Neuronal stem cell (in vitro differentiated cells): ENCODE measurements around the gene TSPYL1. TPM values are rescaled to one million over a fixed set of nuclear protein-coding genes. Genes with fewer than 3 reads are reported as not detected.

Experiments
- DNase-seq: peaks from one replicate; pipeline ENCODE4 v3.0.0-alpha.2; 2013; ENCODE audit warnings: low spot score
- H2AFZ ChIP-seq: one replicate; pipeline ENCODE4 v1.6.1; 2013; ENCODE audit warnings: mild to moderate bottlenecking, low read length, inconsistent platforms
- H2AK5ac ChIP-seq: 2 replicates; pipeline ENCODE4 v1.6.1; 2013; ENCODE audit warnings: low read depth, mild to moderate bottlenecking, inconsistent platforms, low read length, moderate library complexity, mixed read lengths
- H2BK120ac ChIP-seq: 2 replicates; pipeline ENCODE4 v1.6.1; 2013; ENCODE audit warnings: low read depth, mild to moderate bottlenecking, inconsistent platforms, low read length, moderate library complexity, mixed read lengths
- H2BK12ac ChIP-seq: one replicate; pipeline ENCODE4 v1.6.1; 2013; ENCODE audit warnings: low read length, inconsistent platforms
- H2BK15ac ChIP-seq: 2 replicates; pipeline ENCODE4 v1.6.1; 2013; ENCODE audit warnings: mild to moderate bottlenecking, low read length, inconsistent platforms, mixed read lengths
- H2BK5ac ChIP-seq: one replicate; pipeline ENCODE4 v1.6.1; 2013; ENCODE audit warnings: inconsistent platforms, mild to moderate bottlenecking, low read length, moderate library complexity
- H3K14ac ChIP-seq: one replicate; pipeline ENCODE4 v1.6.1; 2013; ENCODE audit warnings: low read length, inconsistent platforms
- H3K18ac ChIP-seq: 2 replicates; pipeline ENCODE4 v1.6.1; 2013; ENCODE audit warnings: low read length, inconsistent platforms
- H3K23ac ChIP-seq: 2 replicates; pipeline ENCODE4 v1.6.1; 2013; ENCODE audit warnings: low read depth, mild to moderate bottlenecking, mixed read lengths, low read length, inconsistent platforms; ENCODE audit not compliant: poor library complexity
- H3K27ac ChIP-seq: replicated peaks from 3 replicates; pipeline ENCODE4 v1.5.1; 2013; ENCODE audit warnings: low read length, inconsistent platforms
- H3K27me3 ChIP-seq, 3 experiments: 2 replicates each; pipeline ENCODE4 v1.6.1; 2013; ENCODE audit warnings: low read length in 3 of 3, mild to moderate bottlenecking in 2 of 3, inconsistent platforms in 1 of 3, low read depth in 1 of 3, mixed read lengths in 1 of 3, moderate library complexity in 1 of 3; ENCODE audit not compliant: control insufficient read depth in 3 of 3, insufficient read depth in 3 of 3
- H3K36me3 ChIP-seq, 2 donors: replicated peaks in 1 of 2; 2 replicates each; pipeline ENCODE4 v1.6.1; 2013; ENCODE audit warnings: low read length in 2 of 2; ENCODE audit not compliant: control insufficient read depth in 2 of 2, insufficient read depth in 2 of 2
- H3K4ac ChIP-seq: 2 replicates; pipeline ENCODE4 v1.6.1; 2013; ENCODE audit warnings: inconsistent platforms, mild to moderate bottlenecking, low read length, moderate library complexity
- H3K4me1 ChIP-seq, 2 donors: 1 replicate in 1 of 2; 2 replicates in 1 of 2; pipeline ENCODE4 v1.6.1; 2013; ENCODE audit warnings: low read length in 2 of 2, low read depth in 1 of 2; ENCODE audit not compliant: control insufficient read depth in 2 of 2, insufficient read depth in 1 of 2
- H3K4me2 ChIP-seq: one replicate; pipeline ENCODE4 v1.6.1; 2013; ENCODE audit warnings: mild to moderate bottlenecking, low read length, inconsistent platforms; ENCODE audit not compliant: insufficient read depth, poor library complexity, severe bottlenecking
- H3K4me3 ChIP-seq, 2 donors: 2 replicates each; pipeline ENCODE4 v1.5.1; 2013; ENCODE audit warnings: low read length in 2 of 2, mild to moderate bottlenecking in 2 of 2, inconsistent platforms in 1 of 2, moderate library complexity in 1 of 2
- H3K79me1 ChIP-seq: one replicate; pipeline ENCODE4 v1.6.1; 2013; ENCODE audit warnings: low read depth, mild to moderate bottlenecking, inconsistent platforms, low read length, moderate library complexity
- H3K9ac ChIP-seq: one replicate; pipeline ENCODE4 v1.6.1; 2013; ENCODE audit warnings: mild to moderate bottlenecking, low read depth, low read length, inconsistent platforms; ENCODE audit not compliant: poor library complexity
- H3K9me3 ChIP-seq, 2 donors: replicated peaks in 1 of 2; 2 replicates each; pipeline versions ENCODE3 to v1.6.1; 2013; ENCODE audit warnings: low read length in 2 of 2, mild to moderate bottlenecking in 2 of 2, inconsistent platforms in 1 of 2, low read depth in 1 of 2, mixed read lengths in 1 of 2, moderate library complexity in 1 of 2; ENCODE audit not compliant: control insufficient read depth in 2 of 2, insufficient read depth in 1 of 2
- H4K8ac ChIP-seq: one replicate; pipeline ENCODE4 v1.6.1; 2013; ENCODE audit warnings: low read depth, mild to moderate bottlenecking, inconsistent platforms, low read length, moderate library complexity
- H4K91ac ChIP-seq: one replicate; pipeline ENCODE4 v1.6.1; 2013; ENCODE audit warnings: low read length, low read depth, mild to moderate bottlenecking, inconsistent platforms; ENCODE audit not compliant: poor library complexity
- WGBS, 2 donors: extraction: QIAGEN DNeasy Blood & Tissue Kit; methylation state at CpG; one replicate each; pipeline ENCODE4 v1.1.7; 2013; ENCODE audit warnings: missing lambda C conversion rate in 2 of 2, mixed read lengths in 1 of 2; ENCODE audit not compliant: insufficient read length in 2 of 2, insufficient replicate concordance in 1 of 2; ENCODE audit errors: extremely low coverage in 2 of 2; 5-methylcytosine and 5-hydroxymethylcytosine counted together
- polyA plus RNA-seq, 2 experiments: library from polyadenylated mRNA; stranded (reverse); fragments of 200-250 nt; gene quantifications; one replicate each; pipeline ENCODE4 v1.2.3, GENCODE V29; 2013

TSPYL1 gene
- 47.6 TPM for polyA plus RNA-seq (2013, experiment 1 of 2)
- 48.1 TPM for polyA plus RNA-seq (2013, experiment 2 of 2)

GRCh38 chr6:116279232-116280160 lies at the start of gene TSPYL1:
TSPYL1 (minus strand) TSS chr6:116279930; CDS start chr6:116279830, 100 bp downstream.
- Histone ChIP-seq H3K4me3 (peak within 1 kb of the TSS; percentile 86 to 91), H2BK120ac (no peak within 1 kb of the TSS), H3K23ac (peak within 1 kb of the TSS; percentile 94), H2AFZ (peak within 1 kb of the TSS; percentile 92), H3K27me3 (no peaks in the 10 kb centered on the region), H3K9me3 (peaks cover 0 to 5% of the 10 kb centered on the region in 2 donors), H3K9ac (peak within 1 kb of the TSS; percentile 97), H3K79me1 (peaks cover 5% of the 10 kb centered on the region), H3K4me1 (peaks cover 9 to 28% of the 10 kb centered on the region in 2 donors), H3K4ac (peak within 1 kb of the TSS; percentile 71), H3K36me3 (peaks cover 5 to 40% of the 10 kb centered on the region in 2 donors), H3K14ac (peak within 1 kb of the TSS; percentile 66), H2BK12ac (no peak within 1 kb of the TSS), H2BK5ac (peak within 1 kb of the TSS; percentile 99), H3K27ac (peak within 1 kb of the TSS; percentile 97), H4K91ac (peak within 1 kb of the TSS; percentile 75), H4K8ac (no peak within 1 kb of the TSS), H3K18ac (peak within 1 kb of the TSS; percentile 98), H2BK15ac (peak within 1 kb of the TSS; percentile 98), H3K4me2 (peak within 1 kb of the TSS; percentile 78), H2AK5ac (peak within 1 kb of the TSS; percentile 83)
- WGBS, 2 donors, result no CpG with 5 or more reads among the region's 71 CpGs
- peak; percentile 97 for DNase-seq

GRCh38 chr6:116329156-116329555 lies 49.4 kb upstream of the TSPYL1 start:
- Histone ChIP-seq H2BK120ac (no peak overlapping the region), H3K27me3 (no peaks in the 10 kb centered on the region), H3K4ac (no peak overlapping the region), H2AFZ (no peak overlapping the region), H3K79me1 (no peaks in the 10 kb centered on the region), H3K4me1 (peaks cover 0 to 19% of the 10 kb centered on the region in 2 donors), H3K4me2 (no peak overlapping the region), H3K36me3 (no peaks in the 10 kb centered on the region), H3K9me3 (peaks cover 0 to 12% of the 10 kb centered on the region in 2 donors), H2BK15ac (no peak overlapping the region), H3K4me3 (no peak overlapping the region), H3K27ac (no peak overlapping the region), H3K23ac (no peak overlapping the region), H2BK12ac (no peak overlapping the region), H3K14ac (no peak overlapping the region), H3K18ac (no peak overlapping the region), H4K91ac (no peak overlapping the region), H2BK5ac (no peak overlapping the region), H3K9ac (no peak overlapping the region), H4K8ac (no peak overlapping the region), H2AK5ac (no peak overlapping the region)
- DNase-seq, result no peak

- no peaks in the 10 kb centered on the region for H3K79me1 ChIP-seq
- no peak overlapping the region for H3K27ac ChIP-seq
- no peak overlapping the region for H2BK5ac ChIP-seq
- H3K9me3 ChIP-seq, result peaks cover 0 to 10% of the 10 kb centered on the region in 2 donors
- H4K91ac ChIP-seq, result no peak overlapping the region
- WGBS, 2 donors, result no CpG with 5 or more reads among the region's 1 CpG
- H2BK15ac ChIP-seq, result no peak overlapping the region
- no peak overlapping the region for H4K8ac ChIP-seq
- H3K18ac ChIP-seq, result no peak overlapping the region
- no peaks in the 10 kb centered on the region for H3K27me3 ChIP-seq
- peaks cover 0 to 19% of the 10 kb centered on the region in 2 donors for H3K4me1 ChIP-seq
- H3K4me3 ChIP-seq, result no peak overlapping the region
- H2AK5ac ChIP-seq, result no peak overlapping the region
- DNase-seq, result no peak
- no peak overlapping the region for H3K23ac ChIP-seq
- H3K14ac ChIP-seq, result no peak overlapping the region
- no peaks in the 10 kb centered on the region for H3K36me3 ChIP-seq
- no peak overlapping the region for H2BK120ac ChIP-seq
- H2AFZ ChIP-seq, result peak overlapping the region; percentile 27
- H3K4ac ChIP-seq, result no peak overlapping the region
- H3K4me2 ChIP-seq, result no peak overlapping the region
- no peak overlapping the region for H2BK12ac ChIP-seq
- H3K9ac ChIP-seq, result no peak overlapping the region
Observed at GRCh38 chr6:116328528-116328903, 48.8 kb upstream of the TSPYL1 start.

GRCh38 chr6:116327803-116328527 lies 48.2 kb upstream of the TSPYL1 start:
- Histone ChIP-seq H3K79me1 (no peaks in the 10 kb centered on the region), H4K8ac (no peak overlapping the region), H3K4me3 (no peak overlapping the region), H3K4ac (no peak overlapping the region), H3K14ac (no peak overlapping the region), H3K4me1 (peaks cover 0 to 19% of the 10 kb centered on the region in 2 donors), H3K18ac (no peak overlapping the region), H2BK15ac (no peak overlapping the region), H3K4me2 (no peak overlapping the region), H2BK120ac (no peak overlapping the region), H3K23ac (no peak overlapping the region), H3K9ac (no peak overlapping the region), H3K27me3 (no peaks in the 10 kb centered on the region), H2BK5ac (no peak overlapping the region), H3K9me3 (peaks cover 0 to 5% of the 10 kb centered on the region in 2 donors), H3K36me3 (no peaks in the 10 kb centered on the region), H2AFZ (peak overlapping the region; percentile 27), H2AK5ac (no peak overlapping the region), H2BK12ac (no peak overlapping the region), H3K27ac (no peak overlapping the region), H4K91ac (no peak overlapping the region)
- no CpG with 5 or more reads among the region's 6 CpGs for WGBS, 2 donors
- DNase-seq, result no peak
